Activated CD4-positive, alpha-beta memory T cell treated with anti-CD3 and anti-CD28 coated beads, Interleukin-2, amount 10 ng/mL, durations not matched to agents 7 days and 5 days (primary cell): Measurements from ENCODE around the gene WDFY3. TPM values are rescaled to one million over a fixed set of nuclear protein-coding genes. Genes with fewer than 3 reads are reported as not detected.
"Not testable (repeated sequence)": the region's sequence is repeated elsewhere in the genome, so short reads cannot be mapped to it uniquely, and the experiment has no call there.

Source experiments
- CTCF ChIA-PET: fragments of 350-600 bp; sonication (Branson Sonifier 250); formaldehyde crosslinking; loops from one replicate; lab custom pipeline; 2021; ENCODE audit warnings: antibody characterized with exemption, inconsistent platforms; lab: Charles Lee
- POLR2A ChIA-PET: fragments of 350-600 bp; sonication (Branson Sonifier 250); formaldehyde crosslinking; loops from one replicate; lab custom pipeline; 2021; ENCODE audit warnings: antibody characterized with exemption; lab: Charles Lee
- DNase-seq: peaks from one replicate; pipeline ENCODE4 v3.0.0-alpha.2; 2020
- H3K27ac Mint-ChIP-seq: one replicate; pipeline ENCODE4 v1.8.0; 2021; ENCODE audit warnings: mild to moderate bottlenecking, mixed read lengths
- H3K27me3 Mint-ChIP-seq: one replicate; pipeline ENCODE4 v1.8.0; 2021; ENCODE audit warnings: mixed read lengths
- H3K36me3 Mint-ChIP-seq: one replicate; pipeline ENCODE4 v1.8.0; 2021; ENCODE audit warnings: low read depth, mixed read lengths
- H3K4me1 Mint-ChIP-seq: one replicate; pipeline ENCODE4 v1.8.0; 2021; ENCODE audit warnings: mixed read lengths
- H3K4me3 Mint-ChIP-seq: one replicate; pipeline ENCODE4 v1.8.0; 2021; ENCODE audit warnings: mild to moderate bottlenecking, mixed read lengths
- H3K9me3 Mint-ChIP-seq: one replicate; pipeline ENCODE4 v1.8.0; 2021; ENCODE audit warnings: mixed read lengths
- total RNA-seq, 2 experiments: library from RNA; stranded (reverse); gene quantifications; one replicate each; pipeline ENCODE4 v1.2.3, GENCODE V29; 2021

WDFY3 gene
- total RNA-seq, 2 experiments from 2014 or later, result 1.4 to 1.5 TPM

GRCh38 chr4:84673475-84674240, 292.8 kb downstream of the WDFY3 start:
- DNase-seq, result no peak
- POLR2A ChIA-PET, result no interaction called here
- H3K27me3 Mint-ChIP-seq, result no peaks in the 10 kb centered on the region
- H3K4me1 Mint-ChIP-seq, result no peaks in the 10 kb centered on the region
- no peak overlapping the region for H3K4me3 Mint-ChIP-seq
- H3K36me3 Mint-ChIP-seq, result no peaks in the 10 kb centered on the region
- no peak overlapping the region for H3K27ac Mint-ChIP-seq
- CTCF ChIA-PET, result no interaction called here
- H3K9me3 Mint-ChIP-seq, result no peaks in the 10 kb centered on the region

GRCh38 chr4:84672177-84672576, 294.3 kb downstream of the WDFY3 start:
- Mint-ChIP-seq H3K4me3 (no peak overlapping the region), H3K27me3 (peaks cover 2% of the 10 kb centered on the region), H3K36me3 (no peaks in the 10 kb centered on the region), H3K9me3 (no peaks in the 10 kb centered on the region), H3K27ac (no peak overlapping the region), H3K4me1 (no peaks in the 10 kb centered on the region)
- no peak for DNase-seq
- CTCF ChIA-PET, result no interaction called here
- POLR2A ChIA-PET, result no interaction called here

- POLR2A ChIA-PET, result no interaction called here
- DNase-seq, result no peak
- no peaks in the 10 kb centered on the region for H3K4me1 Mint-ChIP-seq
- CTCF ChIA-PET, result no interaction called here
- no peaks in the 10 kb centered on the region for H3K9me3 Mint-ChIP-seq
- H3K27me3 Mint-ChIP-seq, result peaks cover 5% of the 10 kb centered on the region
- no peak overlapping the region for H3K27ac Mint-ChIP-seq
- no peaks in the 10 kb centered on the region for H3K36me3 Mint-ChIP-seq
- no peak overlapping the region for H3K4me3 Mint-ChIP-seq
These were observed 297.3 kb downstream of the WDFY3 start for GRCh38 chr4:84669201-84669600.

GRCh38 chr4:84666439-84666838, 300.1 kb downstream of the WDFY3 start:
- POLR2A ChIA-PET, result no interaction called here

GRCh38 chr4:84664767-84665166, 301.7 kb downstream of the WDFY3 start:
- POLR2A ChIA-PET, H3K4me1 Mint-ChIP-seq, CTCF ChIA-PET, DNase-seq, H3K27ac Mint-ChIP-seq, H3K36me3 Mint-ChIP-seq, H3K4me3 Mint-ChIP-seq, H3K9me3 Mint-ChIP-seq, H3K27me3 Mint-ChIP-seq: not testable (repeated sequence)

More at GRCh38 chr4:84666439-84666838, 300.1 kb downstream of the WDFY3 start:
- DNase-seq, result no peak
- Mint-ChIP-seq H3K4me3 (no peak overlapping the region), H3K27ac (no peak overlapping the region), H3K9me3 (no peaks in the 10 kb centered on the region), H3K4me1 (no peaks in the 10 kb centered on the region), H3K27me3 (peaks cover 5% of the 10 kb centered on the region), H3K36me3 (no peaks in the 10 kb centered on the region)
- CTCF ChIA-PET, result no interaction called here

GRCh38 chr4:84661191-84661939, 305.1 kb downstream of the WDFY3 start:
- ChIA-PET POLR2A (no interaction called here), CTCF (no interaction called here)
- no peaks in the 10 kb centered on the region for H3K27me3 Mint-ChIP-seq

GRCh38 chr4:84660606-84661005, 305.9 kb downstream of the WDFY3 start:
- POLR2A ChIA-PET, result no interaction called here
- no peak overlapping the region for H3K4me3 Mint-ChIP-seq
- no peaks in the 10 kb centered on the region for H3K36me3 Mint-ChIP-seq
- DNase-seq, result no peak
- no peaks in the 10 kb centered on the region for H3K4me1 Mint-ChIP-seq
- H3K27me3 Mint-ChIP-seq, result no peaks in the 10 kb centered on the region
- H3K27ac Mint-ChIP-seq, result no peak overlapping the region
- H3K9me3 Mint-ChIP-seq, result peaks cover 11% of the 10 kb centered on the region
- CTCF ChIA-PET, result no interaction called here

More at GRCh38 chr4:84661191-84661939, 305.1 kb downstream of the WDFY3 start:
- peaks cover 10% of the 10 kb centered on the region for H3K9me3 Mint-ChIP-seq
- no peak for DNase-seq
- H3K27ac Mint-ChIP-seq, result no peak overlapping the region
- no peaks in the 10 kb centered on the region for H3K4me1 Mint-ChIP-seq
- no peak overlapping the region for H3K4me3 Mint-ChIP-seq
- H3K36me3 Mint-ChIP-seq, result no peaks in the 10 kb centered on the region

GRCh38 chr4:84652478-84652877, 314.0 kb downstream of the WDFY3 start:
- Mint-ChIP-seq H3K9me3 (peaks cover 7% of the 10 kb centered on the region), H3K27ac (no peak overlapping the region), H3K36me3 (no peaks in the 10 kb centered on the region), H3K4me1 (no peaks in the 10 kb centered on the region), H3K27me3 (no peaks in the 10 kb centered on the region), H3K4me3 (no peak overlapping the region)
- DNase-seq, result no peak
- CTCF ChIA-PET, result no interaction called here
- POLR2A ChIA-PET, result no interaction called here

GRCh38 chr4:84651499-84651898, 315.0 kb downstream of the WDFY3 start:
- DNase-seq, result no peak
- Mint-ChIP-seq H3K4me3 (no peak overlapping the region), H3K27ac (no peak overlapping the region), H3K36me3 (no peaks in the 10 kb centered on the region), H3K27me3 (no peaks in the 10 kb centered on the region), H3K4me1 (no peaks in the 10 kb centered on the region), H3K9me3 (peaks cover 5% of the 10 kb centered on the region)
- ChIA-PET CTCF (no interaction called here), POLR2A (no interaction called here)

- Mint-ChIP-seq H3K36me3 (no peaks in the 10 kb centered on the region), H3K4me1 (no peaks in the 10 kb centered on the region), H3K4me3 (no peak overlapping the region), H3K27ac (no peak overlapping the region), H3K27me3 (no peaks in the 10 kb centered on the region), H3K9me3 (no peaks in the 10 kb centered on the region)
- POLR2A ChIA-PET, result no interaction called here
- CTCF ChIA-PET, result no interaction called here
- DNase-seq, result no peak
These were observed 317.4 kb downstream of the WDFY3 start for GRCh38 chr4:84648863-84649647.

GRCh38 chr4:84648178-84648577, 318.3 kb downstream of the WDFY3 start:
- no peak overlapping the region for H3K27ac Mint-ChIP-seq
- no peak for DNase-seq
- no peaks in the 10 kb centered on the region for H3K4me1 Mint-ChIP-seq
- H3K27me3 Mint-ChIP-seq, result no peaks in the 10 kb centered on the region
- ChIA-PET CTCF (no interaction called here), POLR2A (no interaction called here)
- no peaks in the 10 kb centered on the region for H3K36me3 Mint-ChIP-seq
- no peaks in the 10 kb centered on the region for H3K9me3 Mint-ChIP-seq
- H3K4me3 Mint-ChIP-seq, result no peak overlapping the region

- Mint-ChIP-seq H3K4me1 (no peaks in the 10 kb centered on the region), H3K9me3 (no peaks in the 10 kb centered on the region), H3K27ac (no peak overlapping the region), H3K36me3 (no peaks in the 10 kb centered on the region), H3K4me3 (no peak overlapping the region), H3K27me3 (no peaks in the 10 kb centered on the region)
- POLR2A ChIA-PET, result no interaction called here
- CTCF ChIA-PET, result no interaction called here
- no peak for DNase-seq
These were observed 319.1 kb downstream of the WDFY3 start for GRCh38 chr4:84647312-84647884.

GRCh38 chr4:84644087-84644486, 322.4 kb downstream of the WDFY3 start:
- Mint-ChIP-seq H3K4me3 (no peak overlapping the region), H3K27ac (no peak overlapping the region), H3K27me3 (no peaks in the 10 kb centered on the region), H3K36me3 (no peaks in the 10 kb centered on the region), H3K9me3 (no peaks in the 10 kb centered on the region), H3K4me1 (no peaks in the 10 kb centered on the region)
- no peak for DNase-seq
- POLR2A ChIA-PET, result no interaction called here
- CTCF ChIA-PET, result no interaction called here
